Transverse colon (tissue), 4 donors: ENCODE measurements around the gene ULBP3. TPM values are rescaled to one million over a fixed set of nuclear protein-coding genes. Genes with fewer than 3 reads are reported as not detected.

Source experiments
- DNase-seq: peaks from one replicate; pipeline ENCODE4 v3.0.0-alpha.2; 2019
- H3K27ac ChIP-seq, 4 donors: fragments of 200-600 bp; sonication (generic); 2 replicates each; pipeline ENCODE4 v1.5.1; 2016 to 2018; ENCODE audit warnings: inconsistent platforms in 4 of 4
- H3K27me3 ChIP-seq: fragments of 200-600 bp; sonication (generic); 2 replicates; pipeline ENCODE4 v1.5.1; 2017; ENCODE audit warnings: inconsistent platforms
- H3K36me3 ChIP-seq, 4 donors: fragments of 200-600 bp; sonication (generic); 2 replicates each; pipeline ENCODE4 v1.5.1; 2017 to 2019; ENCODE audit warnings: inconsistent platforms in 4 of 4
- H3K4me1 ChIP-seq, 4 donors: fragments of 200-600 bp; sonication (generic); 2 replicates each; pipeline ENCODE4 v1.5.1; 2017 to 2020; ENCODE audit warnings: inconsistent platforms in 4 of 4
- H3K4me3 ChIP-seq, 4 donors: fragments of 200-600 bp; sonication (generic); 1 replicate in 1 of 4; 2 replicates in 3 of 4; pipeline versions ENCODE4 v1.5.1 to v1.6.1; 2017 to 2019; ENCODE audit warnings: inconsistent platforms in 4 of 4
- H3K9me3 ChIP-seq, 2 donors: fragments of 200-600 bp; sonication (generic); 2 replicates each; pipeline ENCODE4 v1.5.1; 2017 to 2019; ENCODE audit warnings: inconsistent platforms in 2 of 2
- CTCF ChIP-seq, 5 experiments: fragments of 200-600 bp in 3 of 5; fragments of 450-650 bp in 2 of 5; sonication (generic) in 3 of 5; IDR thresholded peaks; 1 replicate in 2 of 5; 2 replicates in 3 of 5; pipeline ENCODE4 v1.5.1; 2016 to 2017; ENCODE audit warnings: antibody characterized with exemption in 5 of 5, inconsistent platforms in 3 of 5, mild to moderate bottlenecking in 2 of 5, moderate library complexity in 1 of 5
- EP300 ChIP-seq: sonication (generic); formaldehyde crosslinking; IDR thresholded peaks from one replicate; pipeline ENCODE4 v1.6.1; 2017; ENCODE audit warnings: antibody characterized with exemption, low read depth
- POLR2A ChIP-seq: fragments of 450-650 bp; IDR thresholded peaks from one replicate; pipeline ENCODE4 v1.6.1; 2016; ENCODE audit warnings: antibody characterized with exemption, mild to moderate bottlenecking, moderate library complexity
- POLR2AphosphoS5 ChIP-seq, 3 donors: sonication (generic); formaldehyde crosslinking; IDR thresholded peaks; one replicate each; pipeline ENCODE4 v1.6.1; 2016; ENCODE audit warnings: antibody characterized with exemption in 3 of 3
- WGBS, 2 donors: methylation state at CpG; one replicate each; pipeline ENCODE4 v1.1.5; 2018; ENCODE audit warnings: low coverage in 1 of 2; 5-methylcytosine and 5-hydroxymethylcytosine counted together
- in situ Hi-C, 4 donors: fragments of 200-750 bp; cut with MboI; loops; one replicate each; pipeline versions ENCODE4 v1.15.0 to v1.15.1; 2017; ENCODE audit warnings: low sequenced_read_pairs in 3 of 4, low pct_ligation_motif_present in 1 of 4, low pct_unique_long_range_greater_than_20kb in 1 of 4
- intact Hi-C: fragments of 100-400 bp; cut with DNase I; formaldehyde crosslinking; loops from one replicate; pipeline ENCODE4 v1.15.1; 2023; ENCODE audit warnings: low total_unique reads
- total RNA-seq, 4 donors: library from RNA; depleted of rRNA; stranded (reverse); fragments of >200 nt; gene quantifications; one replicate each; pipeline ENCODE4 v1.1.0, GENCODE V29; 2016

Gene ULBP3
- total RNA-seq, 4 donors from 2014 or later = 0.79 to 2.0 TPM; not detected in 2

- intact Hi-C loops = loop anchor here (5.0 to 10.0 kb wide), 3 partner anchors 248 to 728 kb away; no protein-coding TSS in a partner anchor
- no peak overlapping the region for H3K4me3 ChIP-seq
- WGBS, 2 donors = 83 to 86% methylated on average over 7 of the region's 7 CpGs
- H3K36me3 ChIP-seq = no peaks in the 10 kb centered on the region
- in situ Hi-C loops = loop anchor here (5.0 to 25.0 kb wide), 3 partner anchors 250 to 728 kb away; no protein-coding TSS in a partner anchor
- H3K27me3 ChIP-seq = peaks cover 4% of the 10 kb centered on the region
- TF ChIP-seq POLR2AphosphoS5 (IDR thresholded peaks at IDR 0.05) (no peak), EP300 (no peak), POLR2A (no peak), CTCF (IDR thresholded peaks at IDR 0.05) (no peak)
- DNase-seq = no peak
- no peaks in the 10 kb centered on the region for H3K9me3 ChIP-seq
- H3K4me1 ChIP-seq = no peaks in the 10 kb centered on the region
- no peak overlapping the region for H3K27ac ChIP-seq
These were observed 15.5 kb upstream of the ULBP3 start for GRCh38 chr6:150084426-150084825.

- intact Hi-C loops (loop anchor here (5.0 to 10.0 kb wide), 3 partner anchors 248 to 728 kb away; no protein-coding TSS in a partner anchor), in situ Hi-C loops (loop anchor here (5.0 to 25.0 kb wide), 3 partner anchors 251 to 728 kb away; no protein-coding TSS in a partner anchor)
- DNase-seq = no peak
- Histone ChIP-seq H3K27ac (no peak overlapping the region), H3K27me3 (peaks cover 4% of the 10 kb centered on the region), H3K4me1 (no peaks in the 10 kb centered on the region), H3K9me3 (no peaks in the 10 kb centered on the region), H3K36me3 (no peaks in the 10 kb centered on the region), H3K4me3 (no peak overlapping the region)
- WGBS, 2 donors = 82 to 85% methylated on average over 3 of the region's 3 CpGs
- TF ChIP-seq CTCF (IDR thresholded peaks at IDR 0.05) (no peak), POLR2AphosphoS5 (IDR thresholded peaks at IDR 0.05) (no peak), POLR2A (no peak)
These were observed 14.9 kb upstream of the ULBP3 start for GRCh38 chr6:150083839-150084238.

- no peak overlapping the region for H3K27ac ChIP-seq
- intact Hi-C loops = loop anchor here (5.0 to 10.0 kb wide), 3 partner anchors 251 to 731 kb away; no protein-coding TSS in a partner anchor
- H3K4me3 ChIP-seq = no peak overlapping the region
- H3K4me1 ChIP-seq = no peaks in the 10 kb centered on the region
- peaks cover 4% of the 10 kb centered on the region for H3K27me3 ChIP-seq
- no peak for TF ChIP-seq EP300
- no peak for TF ChIP-seq CTCF (IDR thresholded peaks at IDR 0.05)
- TF ChIP-seq POLR2AphosphoS5 (IDR thresholded peaks at IDR 0.05) = no peak
- no peak for TF ChIP-seq POLR2A
- 66 to 68% methylated on average over 4 of the region's 4 CpGs for WGBS, 2 donors
- in situ Hi-C loops = loop anchor here (5.0 to 25.0 kb wide), 3 partner anchors 253 to 731 kb away; no protein-coding TSS in a partner anchor
- H3K36me3 ChIP-seq = no peaks in the 10 kb centered on the region
- DNase-seq = no peak
- no peaks in the 10 kb centered on the region for H3K9me3 ChIP-seq
These were observed 12.8 kb upstream of the ULBP3 start for GRCh38 chr6:150081702-150082101.

- no peak overlapping the region for H3K4me3 ChIP-seq
- 83% methylated on average over 4 of the region's 4 CpGs; no CpG with 5 or more reads in 1 of the 2 donors for WGBS, 2 donors
- H3K36me3 ChIP-seq = no peaks in the 10 kb centered on the region
- H3K27me3 ChIP-seq = no peaks in the 10 kb centered on the region
- no peaks in the 10 kb centered on the region for H3K4me1 ChIP-seq
- intact Hi-C loops = loop anchor here (5.0 to 10.0 kb wide), 3 partner anchors 253 to 733 kb away; no protein-coding TSS in a partner anchor
- H3K27ac ChIP-seq = no peak overlapping the region
- TF ChIP-seq POLR2A = no peak
- no peak for TF ChIP-seq CTCF (IDR thresholded peaks at IDR 0.05)
- no peak for TF ChIP-seq EP300
- no peak for TF ChIP-seq POLR2AphosphoS5 (IDR thresholded peaks at IDR 0.05)
- DNase-seq = no peak
- in situ Hi-C loops = loop anchor here (5.0 to 25.0 kb wide), 5 partner anchors 255 to 733 kb away; no protein-coding TSS in a partner anchor
- H3K9me3 ChIP-seq = no peaks in the 10 kb centered on the region
These were observed 10.7 kb upstream of the ULBP3 start for GRCh38 chr6:150079604-150080003.
